BJ (cell line): ENCODE data around the gene ASPHD1. TPM values are rescaled to one million over a fixed set of nuclear protein-coding genes. Genes with fewer than 3 reads are reported as not detected.

Experiments used
- CTCF ChIA-PET: fragments of 350-600 bp; formaldehyde crosslinking; extraction: SDS; loops from one replicate; lab custom pipeline; 2021; ENCODE audit warnings: antibody characterized with exemption, inconsistent platforms; lab: Yijun Ruan, JAX
- POLR2A ChIA-PET: fragments of 300-600 bp; sonication (Branson Sonifier 250); formaldehyde crosslinking; extraction: SDS; loops from one replicate; lab custom pipeline; 2021; ENCODE audit warnings: antibody characterized with exemption; lab: Charles Lee
- DNase-seq: peaks from one replicate; pipeline ENCODE4 v3.0.0-alpha.2; 2011; ENCODE audit warnings: low read depth
- H3K27me3 ChIP-seq: 2 replicates; pipeline ENCODE4 v1.6.0; 2011; ENCODE audit warnings: low read length; ENCODE audit not compliant: control insufficient read depth, insufficient read depth
- H3K36me3 ChIP-seq: 2 replicates; pipeline ENCODE4 v1.5.1; 2011; ENCODE audit warnings: low read length; ENCODE audit not compliant: control insufficient read depth, insufficient read depth
- H3K4me3 ChIP-seq: 2 replicates; pipeline ENCODE4 v1.5.1; 2011; ENCODE audit warnings: low read depth, mild to moderate bottlenecking, control low read depth, low read length
- CTCF ChIP-seq: IDR thresholded peaks from 2 replicates; pipeline ENCODE4 v1.5.1; 2011; ENCODE audit warnings: low read depth, mild to moderate bottlenecking, control low read depth, inconsistent platforms, low read length, moderate library complexity; ENCODE audit not compliant: insufficient read depth
- polyA plus RNA-seq: library from polyadenylated mRNA; depleted of rRNA; stranded (reverse); fragments of >200 nt; gene quantifications from 2 replicates; pipeline ENCODE4 v1.2.3, GENCODE V29; 2011

Gene ASPHD1
- polyA plus RNA-seq, 1 experiment = 6.9 TPM

- TF ChIP-seq CTCF = no peak
- H3K4me3 ChIP-seq = no peak overlapping the region
- CTCF ChIA-PET = no interaction called here
- H3K36me3 ChIP-seq = no peaks in the 10 kb centered on the region
- H3K27me3 ChIP-seq = no peaks in the 10 kb centered on the region
- DNase-seq = no peak
- POLR2A ChIA-PET = no interaction called here
These were observed 8.5 kb upstream of the ASPHD1 start for GRCh38 chr16:29891525-29892457.

- ChIA-PET CTCF (no interaction called here), POLR2A (no interaction called here)
- Histone ChIP-seq H3K36me3 (no peaks in the 10 kb centered on the region), H3K27me3 (no peaks in the 10 kb centered on the region; the same call in 1 of the 2 replicates), H3K4me3 (no peak overlapping the region)
- no peak for DNase-seq
- TF ChIP-seq CTCF = no peak
These were observed 7.9 kb upstream of the ASPHD1 start for GRCh38 chr16:29892458-29892813.

GRCh38 chr16:29893553-29893952, 6.7 kb upstream of the ASPHD1 start:
- no peak for DNase-seq
- CTCF ChIA-PET = no interaction called here
- Histone ChIP-seq H3K4me3 (no peak overlapping the region), H3K27me3 (peaks cover 2% of the 10 kb centered on the region), H3K36me3 (no peaks in the 10 kb centered on the region)
- POLR2A ChIA-PET = no interaction called here
- TF ChIP-seq CTCF = no peak

GRCh38 chr16:29894352-29894751, 5.9 kb upstream of the ASPHD1 start:
- DNase-seq = no peak
- H3K27me3 ChIP-seq = peaks cover 2% of the 10 kb centered on the region
- no peak for TF ChIP-seq CTCF
- CTCF ChIA-PET = interaction anchor here (0.6 kb wide), 1 partner anchor 921 kb away, joined by 3 read pairs; no protein-coding TSS in a partner anchor
- H3K4me3 ChIP-seq = no peak overlapping the region
- no peaks in the 10 kb centered on the region for H3K36me3 ChIP-seq
- POLR2A ChIA-PET = no interaction called here

GRCh38 chr16:29896841-29897240, 3.4 kb upstream of the ASPHD1 start:
- Histone ChIP-seq H3K27me3 (peaks cover 2% of the 10 kb centered on the region), H3K4me3 (no peak overlapping the region), H3K36me3 (no peaks in the 10 kb centered on the region)
- POLR2A ChIA-PET = no interaction called here
- no peak for DNase-seq
- CTCF ChIA-PET = no interaction called here
- TF ChIP-seq CTCF = no peak
